RPMI7951 (cell line): ENCODE results near the gene GFRA4. TPM values are rescaled to one million over a fixed set of nuclear protein-coding genes. Genes with fewer than 3 reads are reported as not detected.

Experiments
- DNase-seq: peaks from one replicate; pipeline ENCODE4 v3.0.0-alpha.2; 2012; ENCODE audit warnings: low read depth
- total RNA-seq: library from RNA; depleted of rRNA; stranded (reverse); fragments of >200 nt; shearing (Covaris generic); gene quantifications from 2 replicates; pipeline ENCODE4 v1.2.3, GENCODE V29; 2014

The GFRA4 gene
- total RNA-seq, 1 experiment from 2014 or later, result not detected

DNA sequence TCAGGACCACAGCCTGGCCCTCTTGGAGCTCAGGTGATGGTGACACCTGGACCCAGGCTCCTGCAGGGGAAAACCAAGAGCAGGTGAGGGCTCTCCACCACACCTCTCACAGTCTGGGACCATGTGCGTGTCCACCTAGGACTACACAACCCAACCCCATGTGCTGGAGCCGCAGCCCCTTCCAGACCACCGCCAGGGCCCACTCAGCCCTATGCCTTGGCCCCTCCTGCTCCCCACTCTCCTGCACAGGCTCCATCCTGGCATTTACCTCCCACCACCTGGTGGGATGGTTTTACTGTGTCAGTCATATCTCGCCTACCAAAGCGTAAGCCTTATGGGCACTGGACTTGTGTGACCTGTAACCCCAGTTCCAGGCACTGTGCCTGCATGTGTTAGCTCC is 31.7 kb upstream of the GFRA4 start:
- no peak for DNase-seq

DNA sequence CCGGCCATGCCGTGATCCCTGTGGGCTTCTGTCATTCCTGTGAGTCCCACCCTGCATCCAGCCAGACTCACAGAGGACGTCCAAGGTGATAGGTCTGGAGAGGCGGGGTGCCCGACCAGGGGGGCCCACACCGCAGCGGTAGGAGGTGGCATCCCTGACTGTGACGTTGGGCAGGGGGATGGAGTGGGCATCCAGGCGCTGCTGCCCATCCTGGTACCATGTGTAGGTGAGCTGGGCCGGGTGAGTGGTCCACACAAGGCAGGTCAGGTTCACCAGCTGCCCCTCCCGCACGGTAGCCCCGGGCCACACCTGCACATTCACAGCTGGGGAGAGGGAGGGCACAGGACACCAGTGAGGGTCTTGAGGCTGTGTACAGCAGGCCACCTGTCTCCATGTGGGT is 30.2 kb upstream of the GFRA4 start:
- no peak for DNase-seq

- no peak for DNase-seq
These were observed 29.6 kb upstream of the GFRA4 start for GRCh38 chr20:3692706-3693294.

GRCh38 chr20:3691897-3692296 is 28.7 kb upstream of the GFRA4 start:
- no peak for DNase-seq

DNA sequence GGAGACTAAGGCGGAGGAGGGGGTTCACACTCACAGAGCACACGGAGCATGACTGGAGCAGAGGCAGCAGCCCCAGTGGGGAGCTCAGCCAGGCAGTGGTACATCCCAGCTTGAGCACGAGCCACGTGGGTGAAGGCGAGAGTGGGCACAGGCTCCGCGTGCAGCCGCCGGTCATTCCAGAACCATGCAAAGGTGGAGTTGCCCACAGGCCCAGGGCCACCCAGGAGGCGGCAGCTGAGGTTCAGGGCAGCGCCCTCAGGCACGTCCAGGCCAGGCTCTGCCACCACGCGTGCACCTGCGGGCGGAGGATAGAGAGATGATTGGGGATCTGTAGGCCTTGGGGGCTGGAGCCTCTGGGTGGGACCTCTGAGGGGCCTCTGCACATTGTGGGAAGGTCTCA is 28.1 kb upstream of the GFRA4 start:
- no peak for DNase-seq

GRCh38 chr20:3690413-3690812 is 27.2 kb upstream of the GFRA4 start:
- no peak for DNase-seq

- no peak for DNase-seq
These were observed 26.8 kb upstream of the GFRA4 start for GRCh38 chr20:3689978-3690377.

DNA sequence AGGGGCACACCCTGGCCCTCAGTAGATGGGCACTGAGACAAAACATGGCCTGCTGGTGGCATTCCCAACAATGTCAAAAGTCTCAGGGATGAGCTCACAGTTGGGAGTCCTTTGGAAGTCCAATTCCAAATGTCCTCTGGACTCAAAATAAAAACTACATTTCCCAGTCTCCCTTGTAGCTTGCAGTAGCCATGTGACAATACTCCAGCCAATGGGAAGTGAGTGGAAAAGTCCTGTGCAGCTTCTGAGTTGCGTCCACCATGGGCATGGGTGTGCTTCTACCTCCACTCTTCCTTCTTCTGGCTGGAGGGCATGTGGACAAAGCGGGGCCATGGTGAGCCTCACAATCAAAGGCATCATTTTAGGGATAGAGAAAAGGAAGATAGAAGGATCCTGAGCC is 24.5 kb upstream of the GFRA4 start:
- peak; percentile 81 for DNase-seq

- DNase-seq, result peak; percentile 79
These were observed 23.7 kb upstream of the GFRA4 start for GRCh38 chr20:3686867-3687321.

GRCh38 chr20:3686421-3686820 is 23.2 kb upstream of the GFRA4 start:
- DNase-seq, result no peak

GRCh38 chr20:3685341-3685740 is 22.1 kb upstream of the GFRA4 start:
- no peak for DNase-seq

- peak; percentile 32 for DNase-seq
These were observed 19.0 kb upstream of the GFRA4 start, which contains the start of gene ADAM33 for GRCh38 chr20:3681931-3682781. Gene ADAM33, minus strand, starts transcription at chr20:3682010. Its CDS starts 6 bp downstream, at chr20:3682004.

- no peak for DNase-seq
These were observed 18.2 kb upstream of the GFRA4 start for GRCh38 chr20:3681352-3681930.

- DNase-seq, result no peak
These were observed 17.6 kb upstream of the GFRA4 start for GRCh38 chr20:3680701-3681351.

- DNase-seq, result peak; percentile 89
These were observed 16.8 kb upstream of the GFRA4 start for GRCh38 chr20:3679749-3680700.

DNA sequence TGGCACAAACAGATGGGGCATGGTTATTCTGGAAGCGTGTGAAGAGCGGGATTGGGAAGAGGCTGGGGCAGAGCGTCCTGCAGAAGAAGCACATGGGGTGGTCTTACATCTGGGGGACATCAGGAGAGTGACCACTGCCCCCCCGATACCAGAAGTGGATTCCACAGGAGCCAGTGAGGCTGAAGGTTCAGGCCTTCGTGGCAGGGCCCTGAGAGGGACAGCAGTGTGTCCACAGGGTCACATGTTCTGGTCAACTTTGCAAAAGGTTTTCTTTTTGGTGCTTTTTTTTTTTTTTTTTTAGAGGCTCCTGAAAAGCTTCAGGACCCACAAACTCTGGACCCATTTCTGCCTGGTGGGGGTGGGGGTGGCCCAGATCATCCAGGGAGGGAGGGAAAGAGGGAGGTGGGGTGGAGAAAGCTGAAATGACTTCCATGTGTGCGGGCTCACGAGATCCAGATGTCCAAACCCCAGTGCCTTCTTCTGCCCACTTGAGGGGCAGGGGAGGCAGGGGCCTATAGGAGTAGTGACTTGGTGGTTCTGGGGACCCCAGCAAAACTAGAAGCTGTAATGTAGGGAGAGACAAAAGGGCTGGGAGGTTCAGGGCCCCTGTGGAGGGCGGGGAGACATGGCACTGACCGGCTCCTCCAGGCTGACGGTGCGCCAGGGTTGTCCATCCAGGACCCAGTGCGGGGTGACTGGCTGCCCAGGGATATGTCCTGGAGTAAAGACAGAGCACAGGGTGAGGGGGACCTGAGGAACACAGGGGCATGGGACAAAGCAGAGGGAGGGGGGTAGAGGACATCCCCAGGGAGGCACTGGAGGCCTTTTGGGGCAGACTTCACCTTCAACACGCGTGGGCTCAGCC is 15.9 kb upstream of the GFRA4 start:
- DNase-seq, result peak; percentile 67

GRCh38 chr20:3678198-3678597 is 15.0 kb upstream of the GFRA4 start:
- DNase-seq, result no peak

DNA sequence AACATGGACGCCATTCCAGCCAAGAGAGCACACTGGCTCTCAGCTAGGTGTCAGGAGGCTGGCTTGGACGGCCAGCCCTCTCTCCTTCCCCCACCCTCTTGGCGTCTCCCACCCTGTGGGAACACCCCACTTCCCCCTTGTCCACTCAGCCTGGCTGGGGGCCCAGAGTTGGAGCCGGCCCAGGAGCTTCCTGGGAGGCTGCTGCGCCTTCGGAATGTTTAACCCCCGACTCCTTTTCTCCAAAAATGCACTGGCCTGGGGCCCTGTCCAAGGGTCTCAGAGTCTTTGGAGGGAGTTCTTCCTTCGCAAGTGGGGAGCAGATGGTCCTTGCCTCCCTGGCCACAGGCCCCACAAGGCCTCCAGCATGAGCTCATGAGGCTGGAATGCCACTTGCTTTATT is 14.5 kb upstream of the GFRA4 start:
- peak; percentile 56 for DNase-seq

DNA sequence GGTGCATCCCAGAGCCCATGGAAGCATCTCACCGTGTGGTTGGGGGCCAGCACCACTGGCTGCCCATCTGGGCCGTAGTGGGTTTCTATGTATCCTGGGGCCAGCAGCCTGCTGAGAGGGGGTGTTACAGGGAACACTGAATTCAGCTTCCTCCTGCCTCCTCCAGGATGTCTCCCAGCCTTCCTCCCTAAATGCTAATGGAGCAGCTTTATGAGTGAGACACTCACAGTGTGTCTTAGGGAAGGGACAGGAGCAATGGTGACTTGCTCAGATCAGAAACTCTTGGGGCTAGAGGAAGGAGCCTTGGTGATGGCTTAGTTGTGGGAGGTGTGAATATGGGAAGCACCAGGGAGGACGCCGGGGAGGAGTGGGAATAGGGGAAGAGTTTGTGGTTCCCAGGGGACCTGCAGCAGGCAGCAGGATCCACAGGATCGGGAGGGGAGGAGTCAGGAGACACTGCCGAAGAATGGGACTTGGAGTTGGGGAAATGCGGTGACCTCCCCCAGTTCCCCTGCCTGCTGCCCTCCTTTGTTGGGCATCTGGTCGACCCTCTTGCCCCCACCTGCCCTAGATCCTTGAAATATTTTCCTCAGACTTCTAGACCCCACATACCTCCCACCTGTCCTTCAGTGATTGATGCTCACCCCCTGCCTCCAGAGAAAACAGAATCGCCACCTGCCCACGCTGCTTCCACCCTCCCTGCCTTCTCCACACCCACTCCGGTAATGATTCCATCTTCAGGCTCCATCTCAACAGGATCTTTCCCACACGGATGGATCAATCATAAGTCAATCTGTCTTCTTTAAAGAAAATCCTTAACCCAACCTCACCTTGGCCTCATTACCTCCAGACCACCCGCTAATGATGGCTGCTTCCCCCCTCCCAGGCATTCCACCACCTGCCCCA is 12.0 kb upstream of the GFRA4 start:
- no peak for DNase-seq
